Measurements from ENCODE around the gene TRIM26. TPM values are rescaled to one million over a fixed set of nuclear protein-coding genes. Genes with fewer than 3 reads are reported as not detected.

TRIM26 gene
- total RNA-seq, 2 experiments from 2014 or later, result 43.4 to 45.0 TPM

GRCh38 chr6:30154061-30154460 is 59.1 kb downstream of the TRIM26 start:
- H3K27ac Mint-ChIP-seq, result no peak overlapping the region
- no peaks in the 10 kb centered on the region for H3K36me3 Mint-ChIP-seq (ENCODE audit: low read depth)
- peaks cover 12% of the 10 kb centered on the region for H3K4me1 Mint-ChIP-seq (ENCODE audit: low read depth)
- no peak for TF ChIP-seq CTCF (IDR thresholded peaks at IDR 0.05)
- H3K9me3 Mint-ChIP-seq, result no peaks in the 10 kb centered on the region
- intact Hi-C loops (cut with micrococcal nuclease), result no loop called here
- ATAC-seq (no peak), DNase-seq (no peak)
- CTCF ChIA-PET, result interaction anchor here (0.8 to 2.0 kb wide), 2 partner anchors 16 to 23 kb away, joined by 3 to 12 read pairs; no protein-coding TSS in a partner anchor
- H3K4me3 Mint-ChIP-seq, result no peak overlapping the region
- H3K27me3 Mint-ChIP-seq, result peaks cover 24% of the 10 kb centered on the region
- POLR2A ChIA-PET, result no interaction called here

GRCh38 chr6:30152910-30153610 is 60.1 kb downstream of the TRIM26 start:
- intact Hi-C loops (cut with micrococcal nuclease), result no loop called here
- ChIA-PET CTCF (no interaction called here), POLR2A (no interaction called here)
- no peak for TF ChIP-seq CTCF (IDR thresholded peaks at IDR 0.05)
- H3K27me3 Mint-ChIP-seq, result peaks cover 28% of the 10 kb centered on the region
- H3K36me3 Mint-ChIP-seq (ENCODE audit: low read depth), result no peaks in the 10 kb centered on the region
- H3K9me3 Mint-ChIP-seq, result no peaks in the 10 kb centered on the region
- H3K27ac Mint-ChIP-seq, result no peak overlapping the region
- H3K4me3 Mint-ChIP-seq, result no peak overlapping the region
- no peak for ATAC-seq
- no peak for DNase-seq
- H3K4me1 Mint-ChIP-seq (ENCODE audit: low read depth), result peaks cover 6% of the 10 kb centered on the region

- Mint-ChIP-seq H3K36me3 (ENCODE audit: low read depth) (no peaks in the 10 kb centered on the region), H3K4me3 (no peak overlapping the region), H3K9me3 (no peaks in the 10 kb centered on the region), H3K4me1 (ENCODE audit: low read depth) (peaks cover 4% of the 10 kb centered on the region), H3K27ac (no peak overlapping the region), H3K27me3 (peaks cover 35% of the 10 kb centered on the region)
- CTCF ChIA-PET, result interaction anchor here (0.6 to 1.1 kb wide), 3 partner anchors 21 to 49 kb away, joined by 3 to 4 read pairs (median 3); no protein-coding TSS in a partner anchor
- ATAC-seq (no peak), DNase-seq (no peak)
- POLR2A ChIA-PET, result interaction anchor here (0.5 kb wide), 1 partner anchor 105 kb away, joined by 3 read pairs; no protein-coding TSS in a partner anchor
- no peak for TF ChIP-seq CTCF (IDR thresholded peaks at IDR 0.05)
- intact Hi-C loops (cut with micrococcal nuclease), result no loop called here
Observed at GRCh38 chr6:30152016-30152673, 61.1 kb downstream of the TRIM26 start.

- TF ChIP-seq CTCF (IDR thresholded peaks at IDR 0.05), result no peak
- H3K9me3 Mint-ChIP-seq, result no peaks in the 10 kb centered on the region
- DNase-seq (peak; percentile 25), ATAC-seq (no peak)
- H3K36me3 Mint-ChIP-seq (ENCODE audit: low read depth), result no peaks in the 10 kb centered on the region
- intact Hi-C loops (cut with micrococcal nuclease), result no loop called here
- no peak overlapping the region for H3K4me3 Mint-ChIP-seq
- no peak overlapping the region for H3K27ac Mint-ChIP-seq
- CTCF ChIA-PET, result interaction anchor here (0.6 to 1.2 kb wide), 4 partner anchors 20 to 302 kb away, joined by 3 to 4 read pairs (median 3); no protein-coding TSS in a partner anchor
- H3K27me3 Mint-ChIP-seq, result peaks cover 31% of the 10 kb centered on the region
- POLR2A ChIA-PET, result interaction anchor here (0.5 kb wide), 1 partner anchor 104 kb away, joined by 3 read pairs; no protein-coding TSS in a partner anchor
- peaks cover 4% of the 10 kb centered on the region for H3K4me1 Mint-ChIP-seq (ENCODE audit: low read depth)
Observed at GRCh38 chr6:30151580-30151979, 61.6 kb downstream of the TRIM26 start.

All from activated CD8-positive, alpha-beta T cell treated with anti-CD3 and anti-CD28 coated beads for 36 hours (primary cell).